Transverse colon (tissue), 3 donors: Measurements from ENCODE around the gene PRKAR1A.

Source experiments
- EP300 ChIP-seq: sonication (generic); formaldehyde crosslinking; IDR thresholded peaks from one replicate; pipeline ENCODE4 v1.6.1; 2017; ENCODE audit warnings: antibody characterized with exemption, low read depth
- TF ChIP-seq, protein P1 (sequence below), 5 experiments: fragments of 200-600 bp in 3 of 5; fragments of 450-650 bp in 2 of 5; sonication (generic) in 3 of 5; IDR thresholded peaks; 1 replicate in 2 of 5; 2 replicates in 3 of 5; pipeline ENCODE4 v1.5.1; 2016 to 2017; ENCODE audit warnings: antibody characterized with exemption in 5 of 5, inconsistent platforms in 3 of 5, mild to moderate bottlenecking in 2 of 5, moderate library complexity in 1 of 5

- TF ChIP-seq, protein P1, sequence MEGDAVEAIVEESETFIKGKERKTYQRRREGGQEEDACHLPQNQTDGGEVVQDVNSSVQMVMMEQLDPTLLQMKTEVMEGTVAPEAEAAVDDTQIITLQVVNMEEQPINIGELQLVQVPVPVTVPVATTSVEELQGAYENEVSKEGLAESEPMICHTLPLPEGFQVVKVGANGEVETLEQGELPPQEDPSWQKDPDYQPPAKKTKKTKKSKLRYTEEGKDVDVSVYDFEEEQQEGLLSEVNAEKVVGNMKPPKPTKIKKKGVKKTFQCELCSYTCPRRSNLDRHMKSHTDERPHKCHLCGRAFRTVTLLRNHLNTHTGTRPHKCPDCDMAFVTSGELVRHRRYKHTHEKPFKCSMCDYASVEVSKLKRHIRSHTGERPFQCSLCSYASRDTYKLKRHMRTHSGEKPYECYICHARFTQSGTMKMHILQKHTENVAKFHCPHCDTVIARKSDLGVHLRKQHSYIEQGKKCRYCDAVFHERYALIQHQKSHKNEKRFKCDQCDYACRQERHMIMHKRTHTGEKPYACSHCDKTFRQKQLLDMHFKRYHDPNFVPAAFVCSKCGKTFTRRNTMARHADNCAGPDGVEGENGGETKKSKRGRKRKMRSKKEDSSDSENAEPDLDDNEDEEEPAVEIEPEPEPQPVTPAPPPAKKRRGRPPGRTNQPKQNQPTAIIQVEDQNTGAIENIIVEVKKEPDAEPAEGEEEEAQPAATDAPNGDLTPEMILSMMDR (IDR thresholded peaks at IDR 0.05), result no peak
- TF ChIP-seq EP300, result no peak
Measured at GRCh38 chr17:68565661-68566441, 53.6 kb downstream of the PRKAR1A start.
